Right lung (tissue), 5 donors: ENCODE data around the gene SERGEF. TPM values are rescaled to one million over a fixed set of nuclear protein-coding genes. Genes with fewer than 3 reads are reported as not detected.

Experiments used
- DNase-seq, 2 donors: peaks; one replicate each; pipeline ENCODE4 v3.0.0-alpha.2; 2013
- polyA plus RNA-seq, 5 donors: library from polyadenylated mRNA; unstranded; fragments of 120-200 nt; gene quantifications; one replicate each; pipeline versions ENCODE4 v1.2.1 to v1.2.3, GENCODE V29; 2013; ENCODE audit warnings: inconsistent platforms in 1 of 5, low replicate concordance in 1 of 5; ENCODE audit not compliant: insufficient read length in 5 of 5, insufficient read depth in 1 of 5

SERGEF gene
- polyA plus RNA-seq, 5 donors: 16.1 to 20.6 (median 17.9) TPM

- no peak for DNase-seq
Observed at GRCh38 chr11:17791144-17791543, 221.7 kb downstream of the SERGEF start.

GRCh38 chr11:17790453-17790852 is 222.4 kb downstream of the SERGEF start:
- no peak for DNase-seq

DNA sequence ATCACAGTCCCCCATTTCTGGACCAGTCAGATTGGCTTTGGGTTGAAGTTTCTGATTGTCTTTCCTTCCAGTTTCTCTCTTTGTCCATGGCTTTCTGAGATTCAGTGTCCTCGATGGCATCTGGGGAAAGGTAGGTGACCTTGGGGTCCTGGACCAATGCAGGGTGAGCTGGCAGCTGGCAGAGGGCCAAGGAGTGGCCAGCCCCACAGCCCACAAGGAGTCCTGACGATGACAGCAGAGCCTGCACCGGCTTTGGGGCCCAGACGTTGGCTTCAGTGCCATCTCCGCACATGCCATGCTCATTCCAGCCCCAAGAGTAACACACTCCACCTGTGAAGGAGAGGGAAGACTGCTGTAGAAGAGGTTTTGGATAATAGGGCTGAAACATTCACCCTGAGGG is 224.8 kb downstream of the SERGEF start:
- no peak for DNase-seq

DNA sequence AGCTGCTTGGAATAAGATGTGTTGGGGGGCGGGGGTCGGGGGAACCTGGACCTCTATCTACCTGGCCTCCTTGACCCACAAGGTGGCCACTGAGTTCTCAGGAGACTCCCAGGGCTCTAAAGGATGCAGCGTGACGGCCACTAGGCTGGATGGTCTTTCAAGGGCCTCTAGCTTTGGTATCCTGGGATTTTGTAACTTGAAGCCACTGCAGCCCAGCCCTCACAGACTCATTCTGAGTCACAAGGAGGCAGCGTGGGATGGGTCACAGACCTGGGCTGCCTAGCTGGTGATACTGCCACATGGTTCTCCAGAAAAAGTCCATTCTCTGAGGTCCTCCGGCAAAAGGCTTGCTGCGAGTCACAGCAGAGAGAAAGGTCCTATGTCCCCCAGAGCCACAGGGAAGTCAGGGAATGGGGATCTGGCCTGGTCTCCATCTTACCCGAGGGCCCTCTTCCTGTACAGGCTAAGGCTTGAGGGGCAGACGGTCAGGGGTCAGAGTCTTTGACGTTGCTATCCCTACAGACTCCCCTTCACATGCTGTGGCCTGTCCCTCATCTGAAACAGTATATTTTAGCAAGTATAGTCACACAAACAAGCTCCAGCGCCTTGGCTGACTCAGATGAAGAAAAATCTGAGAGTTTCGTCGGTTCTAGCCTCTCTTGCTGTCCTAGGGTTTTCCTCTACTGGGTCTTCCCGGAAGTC is 225.9 kb downstream of the SERGEF start:
- no peak for DNase-seq

DNA sequence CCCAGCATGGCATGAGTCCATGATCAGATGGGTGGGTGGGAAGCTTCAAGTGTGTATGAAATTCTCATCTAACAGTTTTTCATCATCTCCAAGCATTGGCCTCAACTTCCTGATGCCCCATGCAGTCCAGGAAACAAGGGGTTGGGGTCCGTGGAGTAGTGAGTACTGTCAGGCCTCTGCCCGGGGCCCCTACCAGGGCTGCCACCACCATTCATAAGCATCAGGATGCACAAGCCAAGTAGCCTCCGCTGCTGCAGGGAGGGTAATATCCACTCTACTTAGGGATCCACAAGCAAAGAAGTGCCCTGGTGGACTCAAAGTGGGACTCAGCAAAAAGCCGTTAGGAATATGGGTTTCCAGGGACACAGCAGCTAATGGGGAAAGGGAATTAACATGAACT is 229.0 kb downstream of the SERGEF start:
- no peak for DNase-seq

- DNase-seq: no peak
Observed at GRCh38 chr11:17782603-17783337, 230.1 kb downstream of the SERGEF start.

DNA sequence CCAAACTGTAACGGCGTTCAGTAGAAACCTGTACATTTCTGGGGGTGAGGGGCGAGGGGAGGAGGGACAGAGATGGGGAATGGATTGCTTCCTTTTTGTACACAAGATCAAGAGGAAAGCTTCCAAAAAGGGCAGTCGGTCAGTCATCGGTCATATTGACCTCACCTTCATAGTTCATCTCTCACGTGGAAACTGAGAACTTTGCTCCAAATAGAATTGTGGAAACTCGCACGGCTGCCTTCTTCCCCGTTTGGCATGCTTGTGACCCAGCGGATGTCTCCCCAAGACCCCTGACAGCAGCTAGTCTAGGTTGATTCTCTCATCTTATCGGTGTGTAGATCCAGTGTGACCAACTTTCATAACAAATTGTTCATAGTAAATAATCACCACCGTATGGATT is 230.7 kb downstream of the SERGEF start:
- DNase-seq: no peak

DNA sequence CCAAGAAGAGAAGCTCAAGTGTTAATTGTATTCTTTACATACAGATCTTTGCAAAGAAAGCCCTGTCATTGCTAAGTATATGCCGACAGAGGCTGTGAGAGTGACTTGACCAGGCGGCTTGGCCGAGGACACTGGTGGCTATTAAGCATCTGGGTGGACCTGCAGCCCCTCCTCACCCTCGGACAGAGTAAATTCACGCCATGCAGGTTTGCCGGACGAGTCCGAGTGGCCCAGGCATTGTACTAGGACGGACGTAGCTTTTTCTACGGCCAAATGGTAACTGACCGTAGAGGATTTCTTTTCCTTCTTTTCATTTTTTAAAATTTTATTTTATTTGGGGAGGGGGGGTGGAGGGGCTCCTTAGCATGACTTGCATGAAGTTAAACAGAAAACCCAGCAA is 231.2 kb downstream of the SERGEF start:
- DNase-seq: no peak

DNA sequence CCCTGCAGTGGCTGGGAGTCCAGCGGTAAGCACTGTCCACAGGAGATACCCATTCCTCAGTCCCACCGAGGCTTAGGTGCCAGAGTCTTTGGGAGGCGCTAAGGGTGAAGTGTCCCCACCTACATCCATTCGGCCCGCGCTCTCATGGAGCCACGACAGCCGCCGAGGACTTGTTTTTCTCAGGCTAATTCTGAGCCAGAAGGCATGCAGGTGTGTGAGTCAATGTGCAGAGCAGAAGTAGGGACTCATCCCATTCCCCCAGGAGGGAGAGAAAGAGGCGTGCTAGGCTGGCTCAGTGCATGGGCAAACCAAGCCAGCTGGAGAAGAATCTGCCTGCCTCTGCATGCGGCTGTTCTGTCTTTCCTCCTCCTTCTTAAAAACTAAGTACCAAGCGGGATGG is 231.6 kb downstream of the SERGEF start:
- no peak for DNase-seq

GRCh38 chr11:17780668-17781067 is 232.2 kb downstream of the SERGEF start:
- DNase-seq: no peak

DNA sequence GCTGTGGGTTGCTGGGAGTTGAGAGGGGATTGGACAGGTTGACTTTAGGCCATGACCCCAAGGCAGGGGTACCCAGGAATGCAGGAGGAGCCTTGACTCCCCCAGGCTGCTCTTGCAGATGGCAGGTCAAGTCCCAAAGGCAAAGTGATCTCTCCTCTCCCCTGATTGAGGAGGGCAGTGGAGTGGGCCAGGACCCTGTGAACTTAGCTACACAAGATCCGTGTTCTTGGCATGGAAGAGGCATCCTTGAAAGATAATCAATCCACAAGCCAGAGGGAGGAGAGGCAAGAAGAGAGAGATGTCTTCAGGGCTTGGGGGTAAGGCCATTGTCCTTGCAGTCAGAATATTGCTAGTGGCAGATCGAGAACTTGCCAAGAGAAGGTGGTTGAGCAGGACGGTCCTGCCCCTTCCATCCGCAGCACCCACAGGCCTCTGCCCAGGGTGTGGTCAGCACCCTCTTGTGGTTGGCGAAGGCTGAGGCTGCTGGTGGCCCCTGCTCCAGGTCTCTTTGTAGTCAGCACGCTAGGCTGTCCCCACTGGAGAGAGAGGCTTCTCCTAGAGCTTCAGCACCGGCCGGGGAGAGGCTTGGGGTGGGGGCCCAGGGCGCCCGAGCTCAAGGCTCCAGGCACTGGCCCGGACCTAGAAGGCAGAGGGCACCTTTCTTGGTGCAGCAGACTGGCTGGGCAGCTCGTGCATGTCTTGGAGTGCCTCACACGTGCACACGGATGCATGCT is 232.8 kb downstream of the SERGEF start:
- no peak for DNase-seq

DNA sequence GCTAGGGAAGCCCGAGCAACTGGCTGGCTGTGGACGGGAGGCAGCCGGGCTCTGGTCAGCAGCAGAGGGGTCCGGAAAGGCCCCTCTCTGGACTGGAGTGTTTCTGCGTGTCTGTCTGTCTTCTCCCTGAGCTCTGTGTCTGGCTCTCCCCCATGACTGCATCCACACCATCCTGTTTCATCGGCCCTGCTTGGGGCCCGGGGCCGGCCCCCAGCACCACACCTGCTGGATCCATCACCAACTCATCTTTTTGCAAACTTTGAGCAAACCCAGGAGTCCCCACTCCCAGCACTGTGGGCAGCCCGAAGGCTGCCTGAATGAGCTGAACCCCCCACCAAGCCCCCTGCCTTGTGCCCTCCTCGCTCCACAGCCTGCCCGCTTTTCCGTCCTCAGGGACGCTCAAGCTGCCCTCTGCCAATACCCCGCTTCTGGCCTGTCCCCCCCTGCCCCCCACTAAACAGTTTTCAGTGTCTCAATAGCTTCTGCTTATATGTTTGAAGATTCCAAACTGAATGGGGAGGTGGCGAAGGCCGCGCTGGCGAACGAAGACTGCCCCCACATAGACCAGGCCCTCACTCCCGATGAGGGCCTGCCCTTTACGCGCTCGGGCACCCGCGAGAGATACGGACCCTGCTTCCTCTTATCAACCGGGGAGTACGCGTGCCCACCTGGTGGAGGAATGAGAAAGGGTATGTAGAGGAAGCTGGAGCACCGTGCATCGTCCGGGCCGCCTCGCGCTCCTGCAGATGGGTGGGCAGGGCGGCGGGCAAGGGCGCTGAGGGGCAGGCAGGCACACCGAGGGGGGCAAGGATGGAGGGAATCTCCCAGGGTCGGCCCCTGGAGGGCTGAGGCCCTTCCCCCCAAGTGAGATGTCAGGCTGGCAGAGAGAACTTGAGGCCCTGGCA is 233.6 kb downstream of the SERGEF start:
- no peak for DNase-seq

DNA sequence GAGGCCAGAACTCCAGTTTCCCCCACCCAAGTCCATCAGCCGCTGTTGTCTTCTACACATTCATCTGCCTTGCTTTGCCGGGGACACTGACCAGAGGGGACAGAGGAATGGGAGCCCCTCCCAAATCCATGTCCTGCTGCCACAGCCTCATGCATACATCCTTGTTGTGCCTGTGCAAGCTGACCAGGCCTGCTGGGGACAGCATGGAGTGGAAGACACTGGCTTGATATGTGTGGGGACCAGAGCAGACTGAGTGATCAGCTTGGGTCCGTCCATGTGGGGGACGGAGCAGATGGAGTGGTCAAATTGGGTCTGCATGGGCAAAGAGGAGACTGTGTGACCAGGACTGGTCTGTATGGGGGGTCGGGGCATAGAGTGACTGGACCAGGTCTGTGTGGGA is 234.5 kb downstream of the SERGEF start:
- DNase-seq: no peak

DNA sequence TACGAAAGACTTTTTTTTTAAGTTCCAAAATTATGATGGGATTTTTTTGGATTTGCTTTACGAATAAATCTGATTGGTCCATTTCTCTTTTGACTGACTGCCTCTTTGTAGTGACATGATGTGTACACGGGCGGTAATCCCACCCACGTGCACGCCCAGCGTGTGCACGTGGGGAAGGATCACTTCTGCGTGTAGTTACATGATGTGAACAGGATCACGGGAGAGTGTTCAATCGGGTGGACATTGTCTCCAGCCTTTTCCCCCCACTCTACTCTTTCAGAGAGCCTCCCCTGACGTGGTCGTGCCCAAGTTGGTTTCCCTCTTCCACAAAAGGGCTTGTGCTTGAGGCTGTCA is 235.1 kb downstream of the SERGEF start:
- no peak for DNase-seq

- no peak for DNase-seq
Observed at GRCh38 chr11:17777086-17777737, 235.6 kb downstream of the SERGEF start.

DNA sequence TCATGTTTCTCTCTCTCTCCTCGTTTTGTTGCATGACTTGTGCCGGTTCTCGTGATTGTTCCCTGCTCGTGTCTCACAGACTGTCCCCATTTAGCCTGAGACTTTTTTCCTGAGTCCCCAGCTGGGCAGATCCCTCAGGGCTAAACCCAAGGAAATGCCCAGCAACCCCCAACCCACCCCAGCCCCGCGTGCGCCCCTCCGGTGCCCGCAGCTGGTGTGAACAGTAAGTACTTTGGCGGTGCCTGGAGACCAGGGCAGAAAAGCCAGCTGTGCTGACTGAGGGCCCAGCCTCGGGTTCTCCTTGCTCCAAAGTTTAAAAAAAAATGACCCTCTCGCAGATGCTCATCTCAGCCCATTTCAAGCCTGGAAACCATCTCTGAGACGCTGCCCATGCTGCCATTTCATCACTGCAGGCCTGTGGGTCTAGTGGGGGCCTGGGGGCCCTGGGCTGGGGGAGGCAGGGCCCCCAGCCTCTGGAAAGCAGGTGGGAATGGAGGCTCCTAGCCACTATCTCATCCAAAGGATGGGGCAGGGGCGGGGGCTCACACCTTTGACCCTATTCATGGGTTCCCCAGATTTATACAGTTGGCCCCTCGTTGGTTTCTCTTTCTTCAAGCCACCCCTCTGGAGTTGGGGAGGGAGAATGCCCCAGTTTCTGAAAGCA is 236.5 kb downstream of the SERGEF start:
- no peak for DNase-seq

DNA sequence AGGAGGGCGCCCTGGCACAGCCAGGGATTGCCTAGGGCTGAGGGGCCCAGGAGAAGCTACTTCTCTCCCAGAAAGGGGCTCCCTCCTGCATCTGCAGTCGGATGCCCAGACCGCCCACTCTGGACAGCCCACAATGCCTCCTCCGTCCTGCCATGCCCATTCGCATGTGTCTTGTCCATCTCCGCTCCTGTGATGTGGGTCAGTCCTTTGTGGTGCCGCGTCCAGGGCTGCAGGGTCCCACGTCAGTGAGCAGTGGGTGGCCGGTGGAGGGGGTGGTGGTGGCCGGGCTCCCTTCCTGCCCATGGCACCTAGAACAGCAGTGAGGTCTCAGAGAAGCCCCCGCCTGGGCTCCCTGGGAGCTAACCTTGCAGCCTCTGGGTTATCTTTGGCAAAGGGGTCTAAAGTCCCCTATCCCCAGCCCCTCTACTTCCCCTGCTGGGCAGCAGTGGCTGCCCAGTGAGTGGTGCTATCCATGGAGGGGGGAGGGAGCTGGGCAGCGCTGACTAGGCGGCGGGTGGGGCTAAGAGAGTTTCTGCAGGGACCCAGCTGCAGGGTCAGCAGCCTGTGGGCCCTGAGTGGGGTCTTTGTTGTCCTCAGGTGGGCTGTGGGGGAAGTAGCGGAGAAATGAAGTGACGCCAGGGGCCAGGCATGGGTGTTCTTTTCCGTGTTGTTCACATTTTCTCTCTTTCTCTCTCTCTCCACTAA is 237.2 kb downstream of the SERGEF start:
- no peak for DNase-seq

- DNase-seq: no peak
Observed at GRCh38 chr11:17775035-17775348, 237.9 kb downstream of the SERGEF start.

GRCh38 chr11:17774232-17775034 is 238.4 kb downstream of the SERGEF start:
- DNase-seq: no peak
